ENCODE results near the gene MAEA.

- TF ChIP-seq CTCF (IDR thresholded peaks at IDR 0.05): no peak
- TF ChIP-seq POLR2A (IDR thresholded peaks at IDR 0.05): no peak
These were observed 16.2 kb downstream of the MAEA start for GRCh38 chr4:1305781-1306455.
